IMR-90 (cell line): ENCODE results near the gene ARPC2. TPM values are rescaled to one million over a fixed set of nuclear protein-coding genes. Genes with fewer than 3 reads are reported as not detected.
A peak's percentile ranks its signal among the peaks of the same experiment; 100 is the strongest.

ENCODE experiments used
- ATAC-seq: fragments of 200-7000 bp; cut with Tn5 transposase; 2 replicates; pipeline ENCODE4 v1.9.1; 2020; ENCODE audit warnings: low read depth, mild to moderate bottlenecking, moderate library complexity
- BruUV-seq: library from RNA; stranded (reverse); fragments of 400-500 nt; replicated peaks from 2 replicates; lab custom pipeline; 2021; lab: Mats Ljungman, UMichigan
- CTCF ChIA-PET: fragments of 300-600 bp; formaldehyde crosslinking; extraction: SDS; loops from one replicate; lab custom pipeline; 2021; ENCODE audit warnings: antibody characterized with exemption; lab: Yijun Ruan, JAX
- POLR2A ChIA-PET: fragments of 300-600 bp; sonication (Branson Sonifier 250); formaldehyde crosslinking; loops from one replicate; lab custom pipeline; 2022; ENCODE audit warnings: antibody characterized with exemption; ENCODE audit not compliant: unreplicated experiment; lab: Charles Lee
- DNase-seq: peaks from one replicate; pipeline ENCODE4 v3.0.0; 2013
- H2AFZ ChIP-seq: replicated peaks from 2 replicates; pipeline ENCODE3; 2013; ENCODE audit warnings: low read length, mild to moderate bottlenecking; ENCODE audit not compliant: poor library complexity
- H2AK5ac ChIP-seq: 2 replicates; pipeline ENCODE4 v1.6.1; 2013; ENCODE audit warnings: low read depth, low read length, inconsistent platforms
- H2AK9ac ChIP-seq: replicated peaks from 2 replicates; pipeline ENCODE3; 2013; ENCODE audit warnings: mild to moderate bottlenecking, low read depth, low read length, moderate library complexity; ENCODE audit not compliant: poor library complexity
- H2BK120ac ChIP-seq: 2 replicates; pipeline ENCODE4 v1.6.1; 2013; ENCODE audit warnings: low read depth, low read length, inconsistent platforms
- H2BK15ac ChIP-seq: 3 replicates; pipeline ENCODE4 v1.6.1; 2013; ENCODE audit warnings: low read depth, low read length, inconsistent platforms
- H2BK20ac ChIP-seq: 2 replicates; pipeline ENCODE4 v1.6.1; 2013; ENCODE audit warnings: low read depth, mild to moderate bottlenecking, inconsistent platforms, low read length, moderate library complexity
- H2BK5ac ChIP-seq: 2 replicates; pipeline ENCODE4 v1.6.1; 2013; ENCODE audit warnings: mild to moderate bottlenecking, low read depth, low read length, inconsistent platforms; ENCODE audit not compliant: poor library complexity, severe bottlenecking
- H3K14ac ChIP-seq: replicated peaks from 2 replicates; pipeline ENCODE4 v1.6.1; 2013; ENCODE audit warnings: low read depth, low read length, inconsistent platforms
- H3K18ac ChIP-seq: 2 replicates; pipeline ENCODE4 v1.6.1; 2013; ENCODE audit warnings: low read depth, low read length, control low read depth
- H3K23ac ChIP-seq: 2 replicates; pipeline ENCODE4 v1.6.1; 2013; ENCODE audit warnings: low read depth, low read length, inconsistent platforms
- H3K27ac ChIP-seq: 2 replicates; pipeline ENCODE4 v1.5.1; 2013; ENCODE audit warnings: mild to moderate bottlenecking, control low read depth, low read length; ENCODE audit not compliant: insufficient read depth
- H3K27me3 ChIP-seq: 2 replicates; pipeline ENCODE4 v1.6.1; 2013; ENCODE audit warnings: low read length; ENCODE audit not compliant: control insufficient read depth, insufficient read depth
- H3K36me3 ChIP-seq: 2 replicates; pipeline ENCODE4 v1.6.1; 2013; ENCODE audit warnings: low read length, mixed read lengths; ENCODE audit not compliant: control insufficient read depth, insufficient read depth
- H3K4ac ChIP-seq: 2 replicates; pipeline ENCODE4 v1.6.1; 2013; ENCODE audit warnings: low read depth, low read length, inconsistent platforms
- H3K4me1 ChIP-seq: 2 replicates; pipeline ENCODE4 v1.6.1; 2013; ENCODE audit warnings: low read length, mixed read lengths; ENCODE audit not compliant: control insufficient read depth, insufficient read depth
- H3K4me2 ChIP-seq: 2 replicates; pipeline ENCODE4 v1.6.1; 2013; ENCODE audit warnings: low read depth, mild to moderate bottlenecking, control low read depth, low read length, moderate library complexity
- H3K4me3 ChIP-seq: 2 replicates; pipeline ENCODE4 v1.5.1; 2013; ENCODE audit warnings: low read depth, mild to moderate bottlenecking, control low read depth, low read length, moderate library complexity; ENCODE audit not compliant: insufficient read depth
- H3K56ac ChIP-seq: 2 replicates; pipeline ENCODE4 v1.6.1; 2013; ENCODE audit warnings: low read length, inconsistent platforms; ENCODE audit not compliant: insufficient read depth; ENCODE audit errors: extremely low read depth
- H3K79me1 ChIP-seq, 2 experiments: 2 replicates each; pipeline ENCODE4 v1.6.1; 2013; ENCODE audit warnings: low read length in 2 of 2, inconsistent platforms in 1 of 2, low read depth in 1 of 2
- H3K9ac ChIP-seq: 2 replicates; pipeline ENCODE4 v1.6.1; 2013; ENCODE audit warnings: low read depth, low read length, control low read depth
- H3K9me1 ChIP-seq: 2 replicates; pipeline ENCODE4 v1.6.1; 2013; ENCODE audit warnings: low read length, inconsistent platforms; ENCODE audit not compliant: insufficient read depth
- H3K9me3 ChIP-seq: 2 replicates; pipeline ENCODE4 v1.6.1; 2013; ENCODE audit warnings: low read length; ENCODE audit not compliant: control insufficient read depth, insufficient read depth
- H4K20me1 ChIP-seq: 2 replicates; pipeline ENCODE4 v1.6.1; 2013; ENCODE audit warnings: low read length, inconsistent platforms; ENCODE audit not compliant: insufficient read depth
- H4K5ac ChIP-seq: 2 replicates; pipeline ENCODE4 v1.6.1; 2013; ENCODE audit warnings: mild to moderate bottlenecking, low read depth, low read length, control low read depth
- H4K8ac ChIP-seq, 2 experiments: 2 replicates each; pipeline ENCODE4 v1.6.1; 2013; ENCODE audit warnings: low read depth in 2 of 2, low read length in 2 of 2, control low read depth in 1 of 2, inconsistent platforms in 1 of 2
- H4K91ac ChIP-seq: 2 replicates; pipeline ENCODE4 v1.6.1; 2013; ENCODE audit warnings: low read depth, low read length, inconsistent platforms; ENCODE audit not compliant: insufficient read depth
- CEBPB ChIP-seq: IDR thresholded peaks from 2 replicates; pipeline ENCODE4 v1.6.1; 2012; ENCODE audit warnings: low read depth, low read length, improper control_type of control experiment
- CTCF ChIP-seq: conservative IDR thresholded peaks from 2 replicates; pipeline ENCODE4 v1.5.1; 2012; ENCODE audit warnings: mild to moderate bottlenecking, low read depth, low read length, improper control_type of control experiment
- MAZ ChIP-seq: IDR thresholded peaks from 2 replicates; pipeline ENCODE4 v1.6.1; 2012; ENCODE audit warnings: low read depth, mild to moderate bottlenecking, low read length, improper control_type of control experiment, moderate library complexity, borderline replicate concordance
- MXI1 ChIP-seq: IDR thresholded peaks from 2 replicates; pipeline ENCODE4 v1.6.1; 2012; ENCODE audit warnings: low read depth, mild to moderate bottlenecking, low read length, moderate library complexity, borderline replicate concordance
- USF2 ChIP-seq: fragments of 150-350 bp; IDR thresholded peaks from 2 replicates; pipeline ENCODE4 v1.6.1; 2017; ENCODE audit warnings: mild to moderate bottlenecking, antibody characterized with exemption, low read length, low read depth
- WGBS, 2 experiments: methylation state at CpG; one replicate each; pipeline versions ENCODE4 v1.1.5 to v1.1.7; 2013; ENCODE audit warnings: missing lambda C conversion rate in 2 of 2; ENCODE audit not compliant: insufficient read length in 1 of 2; ENCODE audit errors: extremely low coverage in 2 of 2; 5-methylcytosine and 5-hydroxymethylcytosine counted together
- dilution Hi-C: fragments of 300-500 bp; cut with HindIII; formaldehyde crosslinking; loops from one replicate; pipeline ENCODE4 v1.14.3; 2018; ENCODE audit warnings: low sequenced_read_pairs; ENCODE audit not compliant: unreplicated experiment
- in situ Hi-C: fragments of 300-500 bp; cut with MboI; formaldehyde crosslinking; loops from 3 replicates; pipeline ENCODE4 v1.14.3; 2019; ENCODE audit warnings: low sequenced_read_pairs, inconsistent platforms, mixed read lengths
- intact Hi-C: fragments of 100-400 bp; cut with micrococcal nuclease; formaldehyde crosslinking; loops from 2 replicates; pipeline ENCODE4 v1.10.0; 2022
- polyA plus RNA-seq, 3 experiments: library from polyadenylated mRNA; depleted of rRNA; stranded (reverse); fragments of >200 nt; gene quantifications; 2 replicates each; pipeline ENCODE4 v1.2.3, GENCODE V29; 2012; ENCODE audit warnings: low replicate concordance in 1 of 3
- total RNA-seq: library from RNA; depleted of rRNA; stranded (reverse); fragments of >200 nt; gene quantifications from 2 replicates; pipeline ENCODE4 v1.2.3, GENCODE V29; 2012

The ARPC2 gene
- total and polyA plus RNA-seq, 2 of the 4 experiments (the other 2 are of a cell fraction) = 561 to 635 TPM

- Histone ChIP-seq H3K4me3 (no peak overlapping the region), H2BK15ac (no peak overlapping the region), H3K4me1 (peaks cover 14% of the 10 kb centered on the region), H3K18ac (no peak overlapping the region), H2BK120ac (no peak overlapping the region), H3K4me2 (no peak overlapping the region), H3K9me1 (no peaks in the 10 kb centered on the region; the same call in 1 of the 2 replicates), H2AK9ac (no peak overlapping the region), H2AFZ (no peak overlapping the region), H4K5ac (no peak overlapping the region), H3K56ac (no peak overlapping the region), H3K9me3 (no peaks in the 10 kb centered on the region), H4K91ac (no peak overlapping the region), H2BK20ac (no peak overlapping the region), H2AK5ac (no peak overlapping the region), H3K27ac (no peak overlapping the region), H3K36me3 (peaks cover 29% of the 10 kb centered on the region), H3K9ac (no peak overlapping the region), H4K8ac (no peak overlapping the region), H3K23ac (no peak overlapping the region), H3K79me1 (peaks cover 9 to 16% of the 10 kb centered on the region in 2 experiments; a peak in 3 of 4 replicates), H3K14ac (no peak overlapping the region), H4K20me1 (peaks cover 15% of the 10 kb centered on the region), H2BK5ac (no peak overlapping the region), H3K27me3 (no peaks in the 10 kb centered on the region), H3K4ac (no peak overlapping the region)
- DNase-seq (no peak), ATAC-seq (no peak)
- ChIA-PET POLR2A (no interaction called here), CTCF (interaction anchor here (0.6 kb wide), 1 partner anchor 13 kb away, joined by 3 read pairs; the partner anchor contains the start of genes AAMP and PNKD)
- dilution Hi-C loops (no loop called here), intact Hi-C loops (loop anchor here (5.0 kb wide), 1 partner anchor 70 kb away; no protein-coding TSS in a partner anchor), in situ Hi-C loops (no loop called here)
- BruUV-seq = no TSS peak
- TF ChIP-seq MAZ (no peak), MXI1 (no peak), CTCF (peak; percentile 51), CEBPB (no peak), USF2 (no peak)
- 88% methylated on average over 1 of the region's 8 CpGs; no CpG with 5 or more reads in 1 of the 2 experiments for WGBS, 2 experiments
These were observed 40.5 kb downstream of the ARPC2 start for GRCh38 chr2:218257390-218257981.
